Gastrocnemius medialis (tissue), 4 donors: ENCODE measurements around the gene SLC39A13. TPM values are rescaled to one million over a fixed set of nuclear protein-coding genes. Genes with fewer than 3 reads are reported as not detected.

Experiments used
- ATAC-seq, 2 donors: fragments of 150-250 bp; one replicate each; pipeline ENCODE4 v1.9.1; 2016
- DNase-seq, 2 donors: peaks; one replicate each; pipeline ENCODE4 v3.0.0-alpha.2; 2019
- H3K27ac ChIP-seq, 4 donors: fragments of 200-600 bp; sonication (generic); 1 replicate in 1 of 4; 2 replicates in 3 of 4; pipeline ENCODE4 v1.5.1; 2016 to 2018; ENCODE audit warnings: mild to moderate bottlenecking in 2 of 4, moderate library complexity in 1 of 4
- H3K27me3 ChIP-seq, 3 donors: fragments of 200-600 bp; sonication (generic) in 2 of 3; 1 replicate in 1 of 3; 2 replicates in 2 of 3; pipeline versions ENCODE4 v1.5.1 to v1.6.0; 2016 to 2019; ENCODE audit warnings: mild to moderate bottlenecking in 1 of 3, moderate library complexity in 1 of 3
- H3K36me3 ChIP-seq, 2 donors: fragments of 200-600 bp; sonication (generic) in 1 of 2; one replicate each; pipeline ENCODE4 v1.5.1; 2017 to 2018
- H3K4me1 ChIP-seq, 2 donors: fragments of 200-600 bp; sonication (generic) in 1 of 2; one replicate each; pipeline ENCODE4 v1.5.1; 2016 to 2017; ENCODE audit warnings: mild to moderate bottlenecking in 2 of 2
- H3K4me3 ChIP-seq, 4 donors: fragments of 200-600 bp; sonication (generic) in 3 of 4; 1 replicate in 1 of 4; 2 replicates in 3 of 4; pipeline ENCODE4 v1.5.1; 2016 to 2019; ENCODE audit warnings: mild to moderate bottlenecking in 2 of 4
- H3K9me3 ChIP-seq, 3 donors: fragments of 200-600 bp; sonication (generic) in 2 of 3; 1 replicate in 1 of 3; 2 replicates in 2 of 3; pipeline ENCODE4 v1.5.1; 2016 to 2019
- CTCF ChIP-seq, 5 experiments: fragments of 450-650 bp in 3 of 5; fragments of 200-600 bp in 2 of 5; sonication (generic) in 2 of 5; IDR thresholded peaks in 4 of 5; conservative IDR thresholded peaks in 1 of 5; 1 replicate in 4 of 5; 2 replicates in 1 of 5; pipeline ENCODE4 v1.5.1; 2016 to 2019; ENCODE audit warnings: antibody characterized with exemption in 5 of 5, mild to moderate bottlenecking in 3 of 5, moderate library complexity in 3 of 5
- POLR2A ChIP-seq, 2 donors: fragments of 450-650 bp; IDR thresholded peaks; one replicate each; pipeline ENCODE4 v1.6.1; 2017; ENCODE audit warnings: antibody characterized with exemption in 2 of 2, mild to moderate bottlenecking in 2 of 2, moderate library complexity in 2 of 2
- in situ Hi-C, 4 donors: fragments of 200-750 bp; cut with MboI; loops; one replicate each; pipeline versions ENCODE4 v1.15.0 to v1.8.0; 2017; ENCODE audit warnings: low sequenced_read_pairs in 4 of 4
- intact Hi-C: fragments of 100-400 bp; cut with DNase I; formaldehyde crosslinking; loops from one replicate; pipeline ENCODE4 v1.15.1; 2023; ENCODE audit warnings: low total_unique reads
- total RNA-seq, 4 donors: library from RNA; depleted of rRNA; stranded (reverse); fragments of >200 nt; gene quantifications; one replicate each; pipeline versions ENCODE4 v1.1.0 to v1.2.3, GENCODE V29; 2016

The SLC39A13 gene
- total RNA-seq, 4 donors from 2014 or later, result 16.8 to 48.9 (median 25.6) TPM

GRCh38 chr11:47378010-47378835 is 30.2 kb upstream of the SLC39A13 start, which contains the start of gene SPI1:
Gene SPI1 (minus strand): TSS chr11:47378547. CDS start chr11:47378353, 194 bp downstream.
- Histone ChIP-seq H3K27me3 (no peaks in the 10 kb centered on the region), H3K4me1 (peaks cover 0 to 6% of the 10 kb centered on the region in 2 donors), H3K9me3 (no peaks in the 10 kb centered on the region), H3K4me3 (peak within 1 kb of the TSS in 1 of 4 donors; percentile 42), H3K36me3 (no peaks in the 10 kb centered on the region), H3K27ac (peak within 1 kb of the TSS in 1 of 4 donors; percentile 46)
- DNase-seq (peak in 1 of 2 donors; percentile 54), ATAC-seq (no peak)
- TF ChIP-seq POLR2A (IDR thresholded peaks at IDR 0.05), result peak in 1 of 2 donors; percentile 40
- no peak for TF ChIP-seq CTCF (IDR thresholded peaks at IDR 0.05 in 4 of 5, conservative IDR thresholded peaks at IDR 0.05 in 1 of 5)
- in situ Hi-C loops, result loop anchor here in 1 of 4 donors (10.0 kb wide), 1 partner anchor 77 kb away; no protein-coding TSS in a partner anchor
- intact Hi-C loops, result loop anchor here (10.0 kb wide), 1 partner anchor 467 kb away; the partner anchor contains the start of gene NUP160

- in situ Hi-C loops (loop anchor here in 1 of 4 donors (10.0 kb wide), 1 partner anchor 76 kb away; no protein-coding TSS in a partner anchor), intact Hi-C loops (loop anchor here (10.0 kb wide), 1 partner anchor 466 kb away; the partner anchor contains the start of gene NUP160)
- no peak for ATAC-seq
- H3K4me1 ChIP-seq, result peaks cover 0 to 5% of the 10 kb centered on the region in 2 donors
- DNase-seq, result no peak
- H3K27ac ChIP-seq, result no peak overlapping the region
- TF ChIP-seq CTCF (IDR thresholded peaks at IDR 0.05 in 4 of 5, conservative IDR thresholded peaks at IDR 0.05 in 1 of 5) (no peak), POLR2A (IDR thresholded peaks at IDR 0.05) (no peak)
- H3K9me3 ChIP-seq, result no peaks in the 10 kb centered on the region
- H3K4me3 ChIP-seq, result no peak overlapping the region
- H3K36me3 ChIP-seq, result no peaks in the 10 kb centered on the region
- no peaks in the 10 kb centered on the region for H3K27me3 ChIP-seq
Observed at GRCh38 chr11:47378836-47379170, 29.6 kb upstream of the SLC39A13 start.

- intact Hi-C loops (loop anchor here (10.0 kb wide), 1 partner anchor 465 kb away; the partner anchor contains the start of gene NUP160), in situ Hi-C loops (loop anchor here in 1 of 4 donors (10.0 kb wide), 1 partner anchor 75 kb away; no protein-coding TSS in a partner anchor)
- Histone ChIP-seq H3K27me3 (no peaks in the 10 kb centered on the region), H3K4me3 (no peak overlapping the region), H3K36me3 (no peaks in the 10 kb centered on the region), H3K27ac (no peak overlapping the region), H3K4me1 (no peaks in the 10 kb centered on the region), H3K9me3 (no peaks in the 10 kb centered on the region)
- DNase-seq (no peak), ATAC-seq (no peak)
- no peak for TF ChIP-seq CTCF (IDR thresholded peaks at IDR 0.05 in 4 of 5, conservative IDR thresholded peaks at IDR 0.05 in 1 of 5)
- no peak for TF ChIP-seq POLR2A (IDR thresholded peaks at IDR 0.05)
Observed at GRCh38 chr11:47379317-47379716, 29.1 kb upstream of the SLC39A13 start.

- TF ChIP-seq POLR2A (IDR thresholded peaks at IDR 0.05) (no peak), CTCF (IDR thresholded peaks at IDR 0.05 in 4 of 5, conservative IDR thresholded peaks at IDR 0.05 in 1 of 5) (no peak)
- Histone ChIP-seq H3K27me3 (no peaks in the 10 kb centered on the region), H3K4me3 (no peak overlapping the region), H3K9me3 (no peaks in the 10 kb centered on the region), H3K4me1 (no peaks in the 10 kb centered on the region), H3K27ac (no peak overlapping the region), H3K36me3 (no peaks in the 10 kb centered on the region)
- ATAC-seq, result no peak
- in situ Hi-C loops, result loop anchor here in 2 of 4 donors (5.0 to 10.0 kb wide), 2 partner anchors 65 to 72 kb away; partner anchors contain the start of gene RAPSN (in 1 of the 2)
- intact Hi-C loops, result no loop called here
- DNase-seq, result no peak
Observed at GRCh38 chr11:47380078-47380477, 28.3 kb upstream of the SLC39A13 start.
